CD4-positive, CD25-positive, alpha-beta regulatory T cell (primary cell): ENCODE data around the gene TBX21. TPM values are rescaled to one million over a fixed set of nuclear protein-coding genes. Genes with fewer than 3 reads are reported as not detected.
A peak's percentile ranks its signal among the peaks of the same experiment; 100 is the strongest.

Experiments used
- ATAC-seq, 2 donors: fragments of 150-1000 bp; cut with Tn5 transposase; one replicate each; pipeline ENCODE4 v1.10.0; 2021; ENCODE audit warnings: low read depth in 2 of 2, moderate number of reproducible peaks in 2 of 2, moderate library complexity in 1 of 2
- DNase-seq, 3 donors: peaks; one replicate each; pipeline versions ENCODE4 v3.0.0 to v3.0.0-alpha.2; 2012 to 2022; ENCODE audit warnings: mixed read lengths in 1 of 3
- H3K27ac ChIP-seq: one replicate; pipeline ENCODE4 v1.7.0; 2013; ENCODE audit warnings: mild to moderate bottlenecking, low read length; ENCODE audit not compliant: insufficient read depth, poor library complexity, severe bottlenecking
- H3K27me3 ChIP-seq: one replicate; pipeline ENCODE4 v1.7.0; 2013; ENCODE audit warnings: low read length; ENCODE audit not compliant: control insufficient read depth, insufficient read depth
- H3K36me3 ChIP-seq: one replicate; pipeline ENCODE4 v1.7.0; 2013; ENCODE audit warnings: mild to moderate bottlenecking, low read length, moderate library complexity; ENCODE audit not compliant: control insufficient read depth, insufficient read depth
- H3K4me1 ChIP-seq: 2 replicates; pipeline ENCODE4 v1.7.0; 2013; ENCODE audit warnings: mild to moderate bottlenecking, low read length; ENCODE audit not compliant: insufficient read depth, control insufficient read depth, poor library complexity, severe bottlenecking
- H3K4me3 ChIP-seq: one replicate; pipeline ENCODE4 v1.7.0; 2013; ENCODE audit warnings: low read depth, mild to moderate bottlenecking, low read length, moderate library complexity
- H3K9me3 ChIP-seq, 2 experiments: 1 replicate in 1 of 2; 2 replicates in 1 of 2; pipeline ENCODE4 v1.7.0; 2013; ENCODE audit warnings: low read length in 2 of 2, mild to moderate bottlenecking in 1 of 2, moderate library complexity in 1 of 2; ENCODE audit not compliant: control insufficient read depth in 2 of 2
- H3K27ac Mint-ChIP-seq, 3 donors: one replicate each; pipeline ENCODE4 v1.8.0; 2020 to 2022; ENCODE audit warnings: mild to moderate bottlenecking in 3 of 3, mixed read lengths in 3 of 3, moderate library complexity in 2 of 3
- H3K27me3 Mint-ChIP-seq: one replicate; pipeline ENCODE4 v1.8.0; 2022; ENCODE audit warnings: mild to moderate bottlenecking, mixed read lengths
- H3K36me3 Mint-ChIP-seq: one replicate; pipeline ENCODE4 v1.8.0; 2020; ENCODE audit warnings: mixed read lengths
- H3K4me1 Mint-ChIP-seq, 4 donors: one replicate each; pipeline ENCODE4 v1.8.0; 2020 to 2022; ENCODE audit warnings: mixed read lengths in 4 of 4, mild to moderate bottlenecking in 1 of 4
- H3K4me3 Mint-ChIP-seq, 4 donors: one replicate each; pipeline ENCODE4 v1.8.0; 2020 to 2022; ENCODE audit warnings: mild to moderate bottlenecking in 4 of 4, mixed read lengths in 4 of 4, moderate library complexity in 3 of 4
- H3K9me3 Mint-ChIP-seq, 7 donors: one replicate each; pipeline ENCODE4 v1.8.0; 2020 to 2022; ENCODE audit warnings: mixed read lengths in 7 of 7, mild to moderate bottlenecking in 3 of 7, moderate library complexity in 2 of 7
- polyA plus RNA-seq, 4 donors: library from polyadenylated mRNA; unstranded; fragments of 300-500 nt; fragmentation: Illumina TruSeq; gene quantifications; one replicate each; pipeline ENCODE4 v1.2.3, GENCODE V29; 2021
- total RNA-seq: library from RNA; stranded (reverse); gene quantifications from one replicate; pipeline ENCODE4 v1.2.3, GENCODE V29; 2022

The TBX21 gene
- total and polyA plus RNA-seq, 5 donors from 2014 or later = 3.8 to 15.7 (median 5.6) TPM

GRCh38 chr17:47781397-47781796 lies 48.4 kb downstream of the TBX21 start:
- Mint-ChIP-seq H3K4me1 (peaks cover 0 to 6% (median 2%) of the 10 kb centered on the region in 4 donors), H3K27ac (no peak overlapping the region), H3K4me3 (no peak overlapping the region), H3K27me3 (peaks cover 50% of the 10 kb centered on the region), H3K36me3 (no peaks in the 10 kb centered on the region), H3K9me3 (peaks cover 0 to 2% (median 0%) of the 10 kb centered on the region in 7 donors)
- H3K27ac ChIP-seq = no peak overlapping the region
- peaks cover 12% of the 10 kb centered on the region for H3K27me3 ChIP-seq
- no peaks in the 10 kb centered on the region for H3K9me3 ChIP-seq
- no peaks in the 10 kb centered on the region for H3K4me1 ChIP-seq
- no peak for ATAC-seq
- no peaks in the 10 kb centered on the region for H3K36me3 ChIP-seq
- no peak overlapping the region for H3K4me3 ChIP-seq
- DNase-seq = no peak

GRCh38 chr17:47785538-47786123 lies 52.6 kb downstream of the TBX21 start:
- Histone ChIP-seq H3K27me3 (peaks cover 21% of the 10 kb centered on the region), H3K9me3 (no peaks in the 10 kb centered on the region), H3K4me1 (peaks cover 8% of the 10 kb centered on the region), H3K4me3 (no peak overlapping the region), H3K27ac (no peak overlapping the region), H3K36me3 (no peaks in the 10 kb centered on the region)
- Mint-ChIP-seq H3K27me3 (peaks cover 50% of the 10 kb centered on the region), H3K9me3 (peaks cover 0 to 2% (median 0%) of the 10 kb centered on the region in 7 donors), H3K36me3 (no peaks in the 10 kb centered on the region), H3K27ac (no peak overlapping the region), H3K4me1 (peaks cover 0 to 9% (median 3%) of the 10 kb centered on the region in 4 donors), H3K4me3 (no peak overlapping the region)
- DNase-seq (peak in 1 of 3 donors; percentile 9), ATAC-seq (no peak)

- no peaks in the 10 kb centered on the region for H3K9me3 ChIP-seq
- Mint-ChIP-seq H3K27ac (no peak overlapping the region), H3K4me3 (peak overlapping the region in 3 of 4 donors; percentile 47 to 68 (median 62)), H3K4me1 (peaks cover 0 to 11% (median 5%) of the 10 kb centered on the region in 4 donors), H3K9me3 (peaks cover 0 to 3% (median 0%) of the 10 kb centered on the region in 7 donors), H3K36me3 (no peaks in the 10 kb centered on the region), H3K27me3 (peaks cover 81% of the 10 kb centered on the region)
- ATAC-seq (peak; percentile 73 to 74), DNase-seq (peak in 2 of 3 donors; percentile 30 to 64)
- H3K4me3 ChIP-seq = no peak overlapping the region
- no peaks in the 10 kb centered on the region for H3K36me3 ChIP-seq
- peaks cover 36% of the 10 kb centered on the region for H3K27me3 ChIP-seq
- no peak overlapping the region for H3K27ac ChIP-seq
- peaks cover 8% of the 10 kb centered on the region for H3K4me1 ChIP-seq
These were observed 56.9 kb downstream of the TBX21 start for GRCh38 chr17:47789611-47790561.

GRCh38 chr17:47791025-47791424 lies 58.0 kb downstream of the TBX21 start:
- Histone ChIP-seq H3K4me1 (peaks cover 8% of the 10 kb centered on the region), H3K27ac (no peak overlapping the region), H3K36me3 (no peaks in the 10 kb centered on the region), H3K9me3 (no peaks in the 10 kb centered on the region), H3K27me3 (peaks cover 30% of the 10 kb centered on the region), H3K4me3 (no peak overlapping the region)
- Mint-ChIP-seq H3K9me3 (peaks cover 0 to 3% (median 0%) of the 10 kb centered on the region in 7 donors), H3K27me3 (peaks cover 78% of the 10 kb centered on the region), H3K27ac (no peak overlapping the region), H3K36me3 (no peaks in the 10 kb centered on the region), H3K4me3 (peak overlapping the region in 1 of 4 donors; percentile 47), H3K4me1 (peaks cover 0 to 11% (median 5%) of the 10 kb centered on the region in 4 donors)
- ATAC-seq (no peak), DNase-seq (no peak)

GRCh38 chr17:47792457-47792856 lies 59.4 kb downstream of the TBX21 start:
- H3K9me3 Mint-ChIP-seq = peaks cover 0 to 3% (median 0%) of the 10 kb centered on the region in 7 donors
- H3K27me3 ChIP-seq = peaks cover 30% of the 10 kb centered on the region
- no peak for ATAC-seq

GRCh38 chr17:47792979-47793378 lies 59.9 kb downstream of the TBX21 start:
- Histone ChIP-seq H3K36me3 (no peaks in the 10 kb centered on the region), H3K4me3 (no peak overlapping the region), H3K27me3 (peaks cover 30% of the 10 kb centered on the region), H3K27ac (no peak overlapping the region), H3K9me3 (no peaks in the 10 kb centered on the region), H3K4me1 (peaks cover 8% of the 10 kb centered on the region)
- peaks cover 0 to 3% (median 0%) of the 10 kb centered on the region in 7 donors for H3K9me3 Mint-ChIP-seq
- no peaks in the 10 kb centered on the region for H3K36me3 Mint-ChIP-seq
- H3K4me3 Mint-ChIP-seq = no peak overlapping the region
- H3K4me1 Mint-ChIP-seq = peaks cover 0 to 11% (median 5%) of the 10 kb centered on the region in 4 donors
- H3K27me3 Mint-ChIP-seq = peaks cover 74% of the 10 kb centered on the region
- H3K27ac Mint-ChIP-seq = no peak overlapping the region
- DNase-seq (no peak), ATAC-seq (no peak)

More at GRCh38 chr17:47792457-47792856, 59.4 kb downstream of the TBX21 start:
- Histone ChIP-seq H3K4me3 (no peak overlapping the region), H3K4me1 (peaks cover 8% of the 10 kb centered on the region), H3K9me3 (no peaks in the 10 kb centered on the region), H3K27ac (no peak overlapping the region), H3K36me3 (no peaks in the 10 kb centered on the region)
- no peak overlapping the region for H3K27ac Mint-ChIP-seq
- no peaks in the 10 kb centered on the region for H3K36me3 Mint-ChIP-seq
- peaks cover 72% of the 10 kb centered on the region for H3K27me3 Mint-ChIP-seq
- H3K4me3 Mint-ChIP-seq = no peak overlapping the region
- no peak for DNase-seq
- H3K4me1 Mint-ChIP-seq = peaks cover 0 to 11% (median 5%) of the 10 kb centered on the region in 4 donors
